CD4-positive, alpha-beta T cell (primary cell): ENCODE measurements around the gene BMP4. TPM values are rescaled to one million over a fixed set of nuclear protein-coding genes. Genes with fewer than 3 reads are reported as not detected.
A peak's percentile ranks its signal among the peaks of the same experiment; 100 is the strongest.

Experiments
- ATAC-seq: fragments of 200-7000 bp; cut with Tn5 transposase; one replicate; pipeline ENCODE4 v1.10.0; 2022; ENCODE audit warnings: mild to moderate bottlenecking; ENCODE audit not compliant: poor library complexity
- CTCF ChIA-PET: fragments of 350-600 bp; sonication (Branson Sonifier 250); formaldehyde crosslinking; loops from one replicate; lab custom pipeline; 2021; ENCODE audit warnings: antibody characterized with exemption, inconsistent platforms; lab: Charles Lee
- POLR2A ChIA-PET: fragments of 350-600 bp; sonication (Branson Sonifier 250); formaldehyde crosslinking; loops from one replicate; lab custom pipeline; 2021; ENCODE audit warnings: antibody characterized with exemption, inconsistent platforms; lab: Charles Lee
- DNase-seq, 14 experiments: peaks; one replicate each; pipeline ENCODE4 v3.0.0-alpha.2; 2013 to 2020; ENCODE audit warnings: mixed read lengths in 2 of 14
- H3K27ac ChIP-seq, 2 donors: one replicate each; pipeline versions ENCODE4 v1.5.1 to v1.7.0; 2013; ENCODE audit warnings: low read length in 2 of 2, low read depth in 1 of 2, mild to moderate bottlenecking in 1 of 2
- H3K27me3 ChIP-seq, 2 experiments: 1 replicate in 1 of 2; 2 replicates in 1 of 2; pipeline versions ENCODE4 v1.6.1 to v1.7.0; 2013; ENCODE audit warnings: low read length in 2 of 2, control low read depth in 1 of 2, mild to moderate bottlenecking in 1 of 2, moderate library complexity in 1 of 2; ENCODE audit not compliant: insufficient read depth in 2 of 2, control insufficient read depth in 1 of 2
- H3K36me3 ChIP-seq: one replicate; pipeline ENCODE4 v1.6.1; 2013; ENCODE audit warnings: low read length, control low read depth; ENCODE audit not compliant: insufficient read depth
- H3K4me1 ChIP-seq: one replicate; pipeline ENCODE4 v1.6.1; 2013; ENCODE audit warnings: low read length, control low read depth; ENCODE audit not compliant: insufficient read depth
- H3K4me3 ChIP-seq: one replicate; pipeline ENCODE4 v1.5.1; 2013; ENCODE audit warnings: mild to moderate bottlenecking, low read length, moderate library complexity
- H3K9me3 ChIP-seq, 2 experiments: 1 replicate in 1 of 2; 2 replicates in 1 of 2; pipeline versions ENCODE4 v1.6.1 to v1.7.0; 2013; ENCODE audit warnings: low read length in 2 of 2, mild to moderate bottlenecking in 2 of 2, control low read depth in 1 of 2, moderate library complexity in 1 of 2; ENCODE audit not compliant: control insufficient read depth in 1 of 2, insufficient read depth in 1 of 2
- H3K27ac Mint-ChIP-seq: one replicate; pipeline ENCODE4 v1.8.0; 2020; ENCODE audit warnings: mixed read lengths
- H3K27me3 Mint-ChIP-seq: one replicate; pipeline ENCODE4 v1.8.0; 2021; ENCODE audit warnings: mixed read lengths
- H3K36me3 Mint-ChIP-seq: one replicate; pipeline ENCODE4 v1.8.0; 2021; ENCODE audit warnings: low read depth, mixed read lengths
- H3K4me1 Mint-ChIP-seq: one replicate; pipeline ENCODE4 v1.8.0; 2021; ENCODE audit warnings: low read depth, mixed read lengths
- H3K4me3 Mint-ChIP-seq: one replicate; pipeline ENCODE4 v1.8.0; 2020; ENCODE audit warnings: mild to moderate bottlenecking, mixed read lengths
- H3K9me3 Mint-ChIP-seq: one replicate; pipeline ENCODE4 v1.8.0; 2020; ENCODE audit warnings: mixed read lengths
- CTCF ChIP-seq: fragments of 200-600 bp; IDR thresholded peaks from one replicate; pipeline ENCODE4 v1.8.0; 2022; ENCODE audit warnings: antibody characterized with exemption, mild to moderate bottlenecking
- intact Hi-C, 2 experiments: fragments of 100-400 bp; cut with DNase I in 1 of 2; cut with micrococcal nuclease in 1 of 2; formaldehyde crosslinking; loops; one replicate each; pipeline versions ENCODE4 v1.15.1 to v1.9.0; 2023 to 2025; cut with DNase I, micrococcal nuclease
- total RNA-seq, 174 experiments: library from RNA in 2 of 174; stranded (reverse) in 2 of 174; gene quantifications; one replicate each; pipeline ENCODE4 v1.2.3 and lab custom pipeline; 2021 to 2026

Gene BMP4
- total RNA-seq, 2 experiments from 2014 or later, result not detected

- ATAC-seq, result no peak
- DNase-seq, result no peak
- Mint-ChIP-seq H3K4me3 (no peak overlapping the region), H3K27ac (no peak overlapping the region), H3K9me3 (no peaks in the 10 kb centered on the region), H3K36me3 (no peaks in the 10 kb centered on the region), H3K27me3 (peaks cover 64% of the 10 kb centered on the region), H3K4me1 (peaks cover 4% of the 10 kb centered on the region)
- no peak for TF ChIP-seq CTCF
- Histone ChIP-seq H3K36me3 (no peaks in the 10 kb centered on the region), H3K4me1 (no peaks in the 10 kb centered on the region), H3K27ac (no peak overlapping the region), H3K9me3 (peaks cover 0 to 12% of the 10 kb centered on the region in 2 experiments), H3K4me3 (no peak overlapping the region), H3K27me3 (peaks cover 16 to 27% of the 10 kb centered on the region in 2 experiments)
- intact Hi-C loops, result no loop called here
- ChIA-PET CTCF (no interaction called here), POLR2A (no interaction called here)
Measured at GRCh38 chr14:53967606-53968005, 11.0 kb upstream of the BMP4 start.

- Histone ChIP-seq H3K36me3 (no peaks in the 10 kb centered on the region), H3K9me3 (peaks cover 0 to 12% of the 10 kb centered on the region in 2 experiments), H3K4me1 (no peaks in the 10 kb centered on the region), H3K27me3 (peaks cover 27 to 48% of the 10 kb centered on the region in 2 experiments), H3K27ac (no peak overlapping the region), H3K4me3 (no peak overlapping the region)
- ATAC-seq, result no peak
- ChIA-PET POLR2A (no interaction called here), CTCF (no interaction called here)
- H3K36me3 Mint-ChIP-seq, result no peaks in the 10 kb centered on the region
- H3K27ac Mint-ChIP-seq, result no peak overlapping the region
- TF ChIP-seq CTCF, result no peak
- H3K4me3 Mint-ChIP-seq, result no peak overlapping the region
- peaks cover 81% of the 10 kb centered on the region for H3K27me3 Mint-ChIP-seq
- intact Hi-C loops, result no loop called here
- no peaks in the 10 kb centered on the region for H3K9me3 Mint-ChIP-seq
- H3K4me1 Mint-ChIP-seq, result peaks cover 4% of the 10 kb centered on the region
- no peak for DNase-seq
Measured at GRCh38 chr14:53964249-53964648, 7.6 kb upstream of the BMP4 start.

- Mint-ChIP-seq H3K4me3 (no peak overlapping the region), H3K27me3 (peaks cover 87% of the 10 kb centered on the region), H3K27ac (no peak overlapping the region), H3K36me3 (no peaks in the 10 kb centered on the region), H3K4me1 (peaks cover 4% of the 10 kb centered on the region), H3K9me3 (no peaks in the 10 kb centered on the region)
- peak in 3 of 14 experiments; percentile 14 to 24 (median 16) for DNase-seq
- Histone ChIP-seq H3K4me3 (no peak overlapping the region), H3K27ac (no peak overlapping the region), H3K4me1 (no peaks in the 10 kb centered on the region), H3K27me3 (peaks cover 27 to 51% of the 10 kb centered on the region in 2 experiments), H3K36me3 (no peaks in the 10 kb centered on the region), H3K9me3 (peaks cover 0 to 12% of the 10 kb centered on the region in 2 experiments)
- intact Hi-C loops, result no loop called here
- no peak for TF ChIP-seq CTCF
- no peak for ATAC-seq
- ChIA-PET POLR2A (no interaction called here), CTCF (no interaction called here)
Measured at GRCh38 chr14:53963320-53964227, 6.9 kb upstream of the BMP4 start.
